ENCODE results near the gene ABLIM1. TPM values are rescaled to one million over a fixed set of nuclear protein-coding genes. Genes with fewer than 3 reads are reported as not detected.

ABLIM1 gene
- total and polyA plus RNA-seq, 4 experiments from 2014 or later: 129 to 202 (median 188) TPM

DNA sequence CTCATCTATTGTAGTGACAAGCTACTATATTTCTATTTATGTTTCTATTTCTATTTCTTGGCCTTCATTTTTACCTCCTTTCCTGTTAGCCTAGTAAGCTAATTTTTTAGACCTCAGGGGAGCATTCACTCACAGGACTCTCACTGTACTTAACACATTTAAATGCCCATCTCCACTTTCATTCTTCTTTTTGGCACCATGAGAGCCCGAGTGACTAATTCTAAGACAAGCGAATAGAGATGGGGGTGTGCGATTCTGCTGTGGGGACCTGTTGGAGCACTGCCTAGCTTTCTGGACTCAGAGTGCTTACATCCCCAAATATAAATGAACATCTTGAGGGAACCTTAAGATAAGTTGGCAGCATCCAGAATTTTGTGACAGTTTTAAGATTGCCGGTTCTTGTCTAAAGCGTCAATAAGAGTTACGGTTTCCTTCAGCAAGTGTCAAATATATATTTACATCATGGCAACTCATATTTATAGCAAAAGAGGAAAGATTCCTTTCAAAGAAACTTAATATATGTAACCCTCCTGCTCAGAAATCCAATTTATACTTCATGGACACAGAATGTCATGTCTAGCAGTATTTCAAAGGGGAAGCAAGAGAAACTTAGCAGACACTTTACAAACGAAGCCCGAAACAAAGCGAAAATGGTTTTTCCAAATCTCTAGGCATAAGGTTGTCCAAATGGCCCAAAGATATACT lies 199.7 kb downstream of the ABLIM1 start:
- H3K36me3 ChIP-seq (ENCODE audit: insufficient read depth, low read length): peaks cover 34% of the 10 kb centered on the region
- H3K27ac ChIP-seq (ENCODE audit: low read depth, low read length): no peak overlapping the region
- no peaks in the 10 kb centered on the region for H3K4me1 ChIP-seq (ENCODE audit: insufficient read depth, low read length)
- no peaks in the 10 kb centered on the region for H3K27me3 ChIP-seq (ENCODE audit: insufficient read depth, low read length)
- no peaks in the 10 kb centered on the region for H3K9me3 ChIP-seq (ENCODE audit: control insufficient read depth in 1 of 2, low read length in 2 of 2)
- H3K27ac Mint-ChIP-seq: peak overlapping the region in 1 of 7 donors; percentile 10
- CTCF ChIA-PET (ENCODE audit: partially characterized antibody): interaction anchor here (0.9 to 2.7 kb wide), 5 partner anchors 13 to 328 kb away, joined by 3 to 19 read pairs (median 4); no protein-coding TSS in a partner anchor
- H3K4me3 Mint-ChIP-seq: no peak overlapping the region
- peaks cover 4 to 7% (median 5%) of the 10 kb centered on the region in 4 donors for H3K4me1 Mint-ChIP-seq
- H3K27me3 Mint-ChIP-seq: no peaks in the 10 kb centered on the region
- intact Hi-C loops (cut with micrococcal nuclease): no loop called here
- no peak overlapping the region for H3K4me3 ChIP-seq (ENCODE audit: low read length in 2 of 2)
- no peaks in the 10 kb centered on the region for H3K9me3 Mint-ChIP-seq
- POLR2A ChIA-PET (ENCODE audit: partially characterized antibody): no interaction called here
- H3K36me3 Mint-ChIP-seq: peaks cover 57 to 64% of the 10 kb centered on the region in 2 donors
- no peak for DNase-seq

- DNase-seq: no peak
- Mint-ChIP-seq H3K9me3 (no peaks in the 10 kb centered on the region), H3K4me3 (no peak overlapping the region), H3K4me1 (peaks cover 4 to 15% (median 7%) of the 10 kb centered on the region in 4 donors), H3K36me3 (peaks cover 45 to 62% of the 10 kb centered on the region in 2 donors), H3K27ac (peak overlapping the region in 2 of 7 donors; percentile 54 to 57), H3K27me3 (no peaks in the 10 kb centered on the region)
- POLR2A ChIA-PET (ENCODE audit: partially characterized antibody): no interaction called here
- CTCF ChIA-PET (ENCODE audit: partially characterized antibody): interaction anchor here (2.7 kb wide), 1 partner anchor 18 kb away, joined by 11 read pairs; no protein-coding TSS in a partner anchor
- intact Hi-C loops (cut with micrococcal nuclease): no loop called here
- Histone ChIP-seq H3K36me3 (ENCODE audit: insufficient read depth, low read length) (peaks cover 29% of the 10 kb centered on the region), H3K9me3 (ENCODE audit: control insufficient read depth in 1 of 2, low read length in 2 of 2) (no peaks in the 10 kb centered on the region), H3K4me1 (ENCODE audit: insufficient read depth, low read length) (no peaks in the 10 kb centered on the region), H3K27me3 (ENCODE audit: insufficient read depth, low read length) (no peaks in the 10 kb centered on the region), H3K27ac (ENCODE audit: low read depth, low read length) (no peak overlapping the region), H3K4me3 (ENCODE audit: low read length in 2 of 2) (no peak overlapping the region)
Measured at GRCh38 chr10:114453576-114453975, 204.5 kb downstream of the ABLIM1 start.

DNA sequence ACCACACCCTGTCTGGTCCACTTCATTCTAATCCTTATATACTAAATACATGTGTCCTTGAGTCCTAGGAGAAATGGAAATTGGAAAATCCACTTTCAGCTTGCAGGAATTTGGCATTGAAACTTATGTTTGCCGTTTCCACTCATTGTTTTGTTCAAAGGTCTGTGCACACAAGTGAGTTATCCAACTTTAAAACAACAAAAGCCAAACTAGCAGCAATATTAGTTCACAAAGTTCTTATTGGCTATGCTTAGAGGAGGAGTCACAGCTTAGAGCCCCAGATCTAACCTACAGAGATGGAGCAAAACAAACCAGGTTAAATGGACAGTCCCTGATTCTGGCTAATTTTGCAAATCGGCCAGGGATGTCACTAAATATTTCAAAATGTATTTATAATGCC lies 209.2 kb downstream of the ABLIM1 start:
- no peak overlapping the region for H3K4me3 ChIP-seq (ENCODE audit: low read length in 2 of 2)
- POLR2A ChIA-PET (ENCODE audit: partially characterized antibody): no interaction called here
- intact Hi-C loops (cut with micrococcal nuclease): no loop called here
- DNase-seq: no peak
- Mint-ChIP-seq H3K27ac (no peak overlapping the region), H3K4me3 (no peak overlapping the region), H3K9me3 (no peaks in the 10 kb centered on the region), H3K36me3 (peaks cover 50 to 80% of the 10 kb centered on the region in 2 donors), H3K27me3 (no peaks in the 10 kb centered on the region), H3K4me1 (peaks cover 0 to 10% (median 7%) of the 10 kb centered on the region in 4 donors)
- no peaks in the 10 kb centered on the region for H3K9me3 ChIP-seq (ENCODE audit: control insufficient read depth in 1 of 2, low read length in 2 of 2)
- no peaks in the 10 kb centered on the region for H3K27me3 ChIP-seq (ENCODE audit: insufficient read depth, low read length)
- H3K27ac ChIP-seq (ENCODE audit: low read depth, low read length): no peak overlapping the region
- H3K4me1 ChIP-seq (ENCODE audit: insufficient read depth, low read length): no peaks in the 10 kb centered on the region
- peaks cover 39% of the 10 kb centered on the region for H3K36me3 ChIP-seq (ENCODE audit: insufficient read depth, low read length)
- CTCF ChIA-PET (ENCODE audit: partially characterized antibody): no interaction called here

DNA sequence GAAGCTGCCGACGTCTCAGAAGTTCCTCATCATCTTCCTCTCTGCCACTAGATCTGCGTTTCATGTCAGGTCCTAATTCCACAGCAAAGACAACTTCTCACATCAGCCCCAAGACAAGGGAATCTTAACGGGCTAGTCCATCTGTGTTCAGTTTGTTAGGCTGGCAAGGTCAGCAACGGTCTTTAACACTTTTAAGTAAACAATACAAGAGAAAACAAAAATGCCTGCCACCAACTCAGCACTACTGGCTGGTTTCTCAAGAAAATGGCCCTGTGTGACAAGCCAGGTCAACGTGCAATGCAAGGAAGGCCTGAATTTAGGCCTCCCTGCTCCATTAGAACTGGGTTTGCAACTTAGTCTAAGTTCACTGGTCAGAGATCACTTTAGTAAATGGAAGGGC lies 212.7 kb downstream of the ABLIM1 start:
- POLR2A ChIA-PET (ENCODE audit: partially characterized antibody): no interaction called here
- no peaks in the 10 kb centered on the region for H3K9me3 Mint-ChIP-seq
- Histone ChIP-seq H3K9me3 (ENCODE audit: control insufficient read depth in 1 of 2, low read length in 2 of 2) (no peaks in the 10 kb centered on the region), H3K4me1 (ENCODE audit: insufficient read depth, low read length) (no peaks in the 10 kb centered on the region), H3K27me3 (ENCODE audit: insufficient read depth, low read length) (no peaks in the 10 kb centered on the region), H3K27ac (ENCODE audit: low read depth, low read length) (no peak overlapping the region), H3K4me3 (ENCODE audit: low read length in 2 of 2) (no peak overlapping the region), H3K36me3 (ENCODE audit: insufficient read depth, low read length) (peaks cover 39% of the 10 kb centered on the region)
- peaks cover 58 to 80% of the 10 kb centered on the region in 2 donors for H3K36me3 Mint-ChIP-seq
- CTCF ChIA-PET (ENCODE audit: partially characterized antibody): no interaction called here
- peaks cover 0 to 5% (median 0%) of the 10 kb centered on the region in 4 donors for H3K4me1 Mint-ChIP-seq
- H3K4me3 Mint-ChIP-seq: no peak overlapping the region
- intact Hi-C loops (cut with micrococcal nuclease): no loop called here
- DNase-seq: no peak
- peak overlapping the region in 2 of 7 donors; percentile 65 to 69 for H3K27ac Mint-ChIP-seq
- H3K27me3 Mint-ChIP-seq: no peaks in the 10 kb centered on the region

DNA sequence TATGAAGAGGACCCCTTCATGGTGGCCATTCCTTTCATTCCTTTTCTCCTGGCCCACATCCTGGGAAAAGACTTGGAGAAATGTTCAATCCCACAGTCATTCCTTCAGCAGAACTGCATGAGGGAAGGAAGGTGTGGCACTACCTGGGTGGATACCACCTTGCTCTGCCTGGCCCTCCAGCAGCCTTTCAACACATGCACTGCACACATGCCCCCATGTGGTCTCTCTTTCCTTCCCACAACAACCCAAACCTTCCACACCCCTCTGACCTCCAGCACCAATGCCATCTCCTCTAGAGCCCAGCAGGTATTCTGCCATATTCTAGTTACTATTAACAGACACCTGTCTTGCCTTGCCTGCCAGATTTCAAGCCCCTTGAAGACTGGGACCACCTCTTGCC lies 213.3 kb downstream of the ABLIM1 start:
- Mint-ChIP-seq H3K4me1 (peaks cover 0 to 5% (median 0%) of the 10 kb centered on the region in 4 donors), H3K27me3 (no peaks in the 10 kb centered on the region), H3K27ac (peak overlapping the region in 4 of 7 donors; percentile 42 to 78 (median 62)), H3K4me3 (no peak overlapping the region), H3K9me3 (no peaks in the 10 kb centered on the region), H3K36me3 (peaks cover 63 to 85% of the 10 kb centered on the region in 2 donors)
- H3K4me3 ChIP-seq (ENCODE audit: low read length in 2 of 2): no peak overlapping the region
- H3K27me3 ChIP-seq (ENCODE audit: insufficient read depth, low read length): no peaks in the 10 kb centered on the region
- intact Hi-C loops (cut with micrococcal nuclease): no loop called here
- H3K9me3 ChIP-seq (ENCODE audit: control insufficient read depth in 1 of 2, low read length in 2 of 2): no peaks in the 10 kb centered on the region
- no peaks in the 10 kb centered on the region for H3K4me1 ChIP-seq (ENCODE audit: insufficient read depth, low read length)
- no peak overlapping the region for H3K27ac ChIP-seq (ENCODE audit: low read depth, low read length)
- no peak for DNase-seq
- CTCF ChIA-PET (ENCODE audit: partially characterized antibody): no interaction called here
- POLR2A ChIA-PET (ENCODE audit: partially characterized antibody): no interaction called here
- H3K36me3 ChIP-seq (ENCODE audit: insufficient read depth, low read length): peaks cover 44% of the 10 kb centered on the region

- intact Hi-C loops (cut with micrococcal nuclease): no loop called here
- peak overlapping the region in 1 of 7 donors; percentile 47 for H3K27ac Mint-ChIP-seq
- no peaks in the 10 kb centered on the region for H3K27me3 Mint-ChIP-seq
- H3K9me3 ChIP-seq (ENCODE audit: control insufficient read depth in 1 of 2, low read length in 2 of 2): no peaks in the 10 kb centered on the region
- DNase-seq: no peak
- H3K36me3 ChIP-seq (ENCODE audit: insufficient read depth, low read length): peaks cover 61% of the 10 kb centered on the region
- ChIA-PET CTCF (ENCODE audit: partially characterized antibody) (no interaction called here), POLR2A (ENCODE audit: partially characterized antibody) (no interaction called here)
- peaks cover 0 to 5% (median 0%) of the 10 kb centered on the region in 4 donors for H3K4me1 Mint-ChIP-seq
- H3K9me3 Mint-ChIP-seq: no peaks in the 10 kb centered on the region
- no peaks in the 10 kb centered on the region for H3K27me3 ChIP-seq (ENCODE audit: insufficient read depth, low read length)
- no peak overlapping the region for H3K27ac ChIP-seq (ENCODE audit: low read depth, low read length)
- peaks cover 76 to 92% of the 10 kb centered on the region in 2 donors for H3K36me3 Mint-ChIP-seq
- no peaks in the 10 kb centered on the region for H3K4me1 ChIP-seq (ENCODE audit: insufficient read depth, low read length)
- no peak overlapping the region for H3K4me3 Mint-ChIP-seq
- no peak overlapping the region for H3K4me3 ChIP-seq (ENCODE audit: low read length in 2 of 2)
Measured at GRCh38 chr10:114442091-114442630, 215.9 kb downstream of the ABLIM1 start.

- no peaks in the 10 kb centered on the region for H3K27me3 Mint-ChIP-seq
- H3K9me3 Mint-ChIP-seq: no peaks in the 10 kb centered on the region
- peaks cover 75 to 92% of the 10 kb centered on the region in 2 donors for H3K36me3 Mint-ChIP-seq
- H3K4me3 Mint-ChIP-seq: no peak overlapping the region
- H3K27me3 ChIP-seq (ENCODE audit: insufficient read depth, low read length): no peaks in the 10 kb centered on the region
- intact Hi-C loops (cut with micrococcal nuclease): no loop called here
- no peak for DNase-seq
- H3K4me1 ChIP-seq (ENCODE audit: insufficient read depth, low read length): no peaks in the 10 kb centered on the region
- H3K36me3 ChIP-seq (ENCODE audit: insufficient read depth, low read length): peaks cover 68% of the 10 kb centered on the region
- no peaks in the 10 kb centered on the region for H3K9me3 ChIP-seq (ENCODE audit: control insufficient read depth in 1 of 2, low read length in 2 of 2)
- no peak overlapping the region for H3K27ac ChIP-seq (ENCODE audit: low read depth, low read length)
- ChIA-PET POLR2A (ENCODE audit: partially characterized antibody) (no interaction called here), CTCF (ENCODE audit: partially characterized antibody) (no interaction called here)
- peaks cover 0 to 5% (median 0%) of the 10 kb centered on the region in 4 donors for H3K4me1 Mint-ChIP-seq
- H3K4me3 ChIP-seq (ENCODE audit: low read length in 2 of 2): no peak overlapping the region
- H3K27ac Mint-ChIP-seq: peak overlapping the region in 1 of 7 donors; percentile 7
Measured at GRCh38 chr10:114441107-114441506, 217.0 kb downstream of the ABLIM1 start.

Data from CD4-positive, alpha-beta memory T cell (primary cell).